HepG2 (cell line): ENCODE measurements around the gene CD9. TPM values are rescaled to one million over a fixed set of nuclear protein-coding genes. Genes with fewer than 3 reads are reported as not detected.
"Not testable (repeated sequence)": the region's sequence is repeated elsewhere in the genome, so short reads cannot be mapped to it uniquely, and the experiment has no call there.

ENCODE experiments used
- ATAC-seq: fragments of 200-7000 bp; cut with Tn5 transposase; 3 replicates; pipeline ENCODE4 v1.9.1; 2020; ENCODE audit warnings: mild to moderate bottlenecking, moderate library complexity
- BruUV-seq: library from RNA; stranded (reverse); fragments of 400-500 nt; replicated peaks from 2 replicates; lab custom pipeline; 2021; lab: Mats Ljungman, UMichigan
- CTCF ChIA-PET: fragments of 300-600 bp; formaldehyde crosslinking; extraction: SDS; loops from one replicate; lab custom pipeline; 2021; ENCODE audit warnings: low total read pairs, inconsistent platforms, low intra/inter-chr PET ratio; lab: Yijun Ruan, JAX
- POLR2A ChIA-PET: fragments of 350-600 bp; sonication (Branson Sonifier 250); formaldehyde crosslinking; loops from one replicate; lab custom pipeline; 2020; ENCODE audit warnings: antibody characterized with exemption, inconsistent platforms; lab: Yijun Ruan, JAX
- DNase-seq: peaks from one replicate; pipeline ENCODE4 v3.0.0-alpha.2; 2015; ENCODE audit warnings: low spot score
- FAIRE-seq: peaks from 3 replicates; lab custom pipeline; 2011; peaks lifted over from hg19 to GRCh38; lab: Jason Lieb, UNC
- H2AFZ ChIP-seq: one replicate; pipeline ENCODE4 v1.6.1; 2011; ENCODE audit warnings: low read length, inconsistent platforms
- H3K27ac ChIP-seq: fragments of 300-600 bp; 3 replicates; pipeline ENCODE4 v1.8.0; 2011; ENCODE audit warnings: mixed run types, mild to moderate bottlenecking, mixed read lengths, low read length, inconsistent platforms; ENCODE audit not compliant: insufficient read depth; ENCODE audit errors: extremely low read length
- H3K27me3 ChIP-seq, 2 experiments: fragments of 200-600 bp in 1 of 2; 2 replicates in 1 of 2; 3 replicates in 1 of 2; pipeline versions ENCODE4 v1.6.0 to v1.8.0; 2011; ENCODE audit warnings: low read length in 2 of 2, mild to moderate bottlenecking in 2 of 2, moderate library complexity in 2 of 2, inconsistent platforms in 1 of 2; ENCODE audit not compliant: insufficient read depth in 2 of 2, control insufficient read depth in 1 of 2
- H3K36me3 ChIP-seq, 2 experiments: fragments of 200-600 bp in 1 of 2; replicated peaks in 1 of 2; 2 replicates in 1 of 2; 3 replicates in 1 of 2; pipeline versions ENCODE4 v1.5.1 to v1.8.0; 2011; ENCODE audit warnings: low read length in 2 of 2, inconsistent platforms in 1 of 2; ENCODE audit not compliant: insufficient read depth in 2 of 2, control insufficient read depth in 1 of 2
- H3K4me1 ChIP-seq: 2 replicates; pipeline ENCODE4 v1.5.1; 2012; ENCODE audit warnings: low read length, inconsistent platforms; ENCODE audit not compliant: insufficient read depth
- H3K4me2 ChIP-seq: 2 replicates; pipeline ENCODE4 v1.6.0; 2011; ENCODE audit warnings: low read depth, low read length, inconsistent platforms
- H3K4me3 ChIP-seq, 3 experiments: fragments of 200-600 bp in 1 of 3; sonication (generic), shearing (Covaris generic) in 1 of 3; replicated peaks in 1 of 3; 2 replicates each; pipeline ENCODE4 v1.5.1; 2011 to 2016; ENCODE audit warnings: low read length in 3 of 3, inconsistent platforms in 2 of 3, low read depth in 2 of 3, mild to moderate bottlenecking in 2 of 3, control low read depth in 1 of 3, mixed read lengths in 1 of 3; ENCODE audit not compliant: insufficient read depth in 1 of 3
- H3K79me2 ChIP-seq: one replicate; pipeline ENCODE4 v1.6.1; 2011; ENCODE audit warnings: low read length, inconsistent platforms; ENCODE audit not compliant: insufficient read depth
- H3K9ac ChIP-seq: 2 replicates; pipeline ENCODE4 v1.6.0; 2011; ENCODE audit warnings: mild to moderate bottlenecking, low read depth, low read length, inconsistent platforms; ENCODE audit not compliant: insufficient read depth
- H3K9me3 ChIP-seq: 2 replicates; pipeline ENCODE4 v1.5.1; 2012; ENCODE audit warnings: mild to moderate bottlenecking, low read length
- H4K20me1 ChIP-seq: 2 replicates; pipeline ENCODE4 v1.6.0; 2011; ENCODE audit warnings: inconsistent platforms, mild to moderate bottlenecking, low read length, moderate library complexity; ENCODE audit not compliant: insufficient read depth
- FOXA3 ChIP-seq: IDR thresholded peaks from 2 replicates; pipeline ENCODE4 v1.6.1; 2016; ENCODE audit warnings: missing genetic modification reagents, missing compliant biosample characterization
- MYNN ChIP-seq: sonication (generic); formaldehyde crosslinking; IDR thresholded peaks from 2 replicates; pipeline ENCODE4 v1.4.0; 2020; ENCODE audit warnings: mild to moderate bottlenecking, low read depth, missing genetic modification reagents
- NKX3-1 ChIP-seq: sonication (generic); formaldehyde crosslinking; IDR thresholded peaks from 2 replicates; pipeline ENCODE4 v1.5.0; 2020; ENCODE audit warnings: missing genetic modification reagents
- ZNF552 ChIP-seq: sonication (generic); formaldehyde crosslinking; IDR thresholded peaks from 2 replicates; pipeline ENCODE4 v1.9.0; 2022; ENCODE audit warnings: missing genetic modification reagents, mild to moderate bottlenecking, borderline replicate concordance
- WGBS: methylation state at CpG from one replicate; pipeline ENCODE4 v1.1.6; 2017; ENCODE audit warnings: low lambda C conversion rate; 5-methylcytosine and 5-hydroxymethylcytosine counted together
- in situ Hi-C: cut with HindIII; loops from 2 replicates; pipeline ENCODE4 v1.10.0; 2017; ENCODE audit warnings: low pct_unique_long_range_greater_than_20kb; ENCODE audit not compliant: extremely low pct_ligation_motif_present
- intact Hi-C: fragments of 100-400 bp; cut with micrococcal nuclease; formaldehyde crosslinking; loops from one replicate; pipeline ENCODE4 v1.10.0; 2022; ENCODE audit not compliant: unreplicated experiment
- polyA plus RNA-seq, 8 experiments: library from polyadenylated mRNA; depleted of rRNA in 3 of 8; stranded (reverse) in 7 of 8; unstranded in 1 of 8; fragments of >200 nt; fragmentation: Illumina TruSeq in 4 of 8; extraction: Trizol in 4 of 8; gene quantifications; 2 replicates each; pipeline versions ENCODE4 v1.2.1 to v1.2.3, GENCODE V29; 2011 to 2016; ENCODE audit warnings: low read depth in 4 of 8, missing spikeins in 1 of 8, mixed read lengths in 1 of 8; ENCODE audit not compliant: insufficient read depth in 1 of 8
- total RNA-seq, 5 experiments: library from RNA; depleted of rRNA; stranded (reverse); fragments of >200 nt; fragmentation: Illumina TruSeq; extraction: Trizol; gene quantifications; 2 replicates each; pipeline ENCODE4 v1.2.3, GENCODE V29; 2016; ENCODE audit warnings: low read depth in 1 of 5
- TF ChIP-seq, protein P1 (sequence below): sonication (generic); formaldehyde crosslinking; IDR thresholded peaks from 2 replicates; pipeline ENCODE4 v1.8.0; 2022; ENCODE audit warnings: missing genetic modification reagents, mild to moderate bottlenecking, borderline replicate concordance
- TF ChIP-seq, protein P2 (sequence below), 2 experiments: sonication (generic) in 1 of 2; formaldehyde crosslinking in 1 of 2; IDR thresholded peaks; 2 replicates each; pipeline versions ENCODE4 v1.5.1 to v1.6.1; 2011 to 2020; ENCODE audit warnings: borderline replicate concordance in 1 of 2, low read depth in 1 of 2, low read length in 1 of 2, mild to moderate bottlenecking in 1 of 2, missing genetic modification reagents in 1 of 2, moderate library complexity in 1 of 2

The CD9 gene
- total and polyA plus RNA-seq, 2 of the 13 experiments (the other 11 are each of a cell fraction or from before 2014, with no cell fraction given) = 5.8 to 38.3 TPM

DNA sequence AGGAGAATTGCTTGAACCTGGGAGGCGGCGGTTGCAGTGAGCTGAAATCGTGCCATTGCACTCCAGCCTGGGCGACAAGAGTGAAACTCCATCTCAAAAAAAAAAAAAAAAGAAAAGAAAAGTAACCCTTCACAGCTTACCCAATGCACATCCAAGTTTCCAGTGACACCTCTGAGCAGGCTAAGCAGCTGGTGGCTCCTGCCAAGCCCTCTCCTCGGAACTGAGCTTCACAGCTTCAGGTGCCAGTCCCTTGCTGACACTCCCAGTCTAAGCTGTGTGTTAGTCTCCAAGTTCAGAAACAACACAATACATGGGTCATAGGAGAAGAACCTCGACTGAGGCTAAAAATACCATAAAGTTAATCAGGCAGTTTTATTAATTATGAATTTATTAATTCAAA, 7.9 kb downstream of the CD9 start:
- ChIA-PET CTCF (no interaction called here), POLR2A (no interaction called here)
- no TSS peak for BruUV-seq
- no peak overlapping the region for H3K4me3 ChIP-seq
- FAIRE-seq = no peak
- no peak for ATAC-seq
- in situ Hi-C loops (no loop called here), intact Hi-C loops (no loop called here)
- H3K36me3 ChIP-seq = no peaks in the 10 kb centered on the region
- no peaks in the 10 kb centered on the region for H4K20me1 ChIP-seq
- TF ChIP-seq NKX3-1 (no peak), ZNF552 (CRISPR knock-in tag) (no peak), FOXA3 (CRISPR knock-in tag) (no peak), MYNN (CRISPR knock-in tag) (no peak)
- TF ChIP-seq, protein P1, sequence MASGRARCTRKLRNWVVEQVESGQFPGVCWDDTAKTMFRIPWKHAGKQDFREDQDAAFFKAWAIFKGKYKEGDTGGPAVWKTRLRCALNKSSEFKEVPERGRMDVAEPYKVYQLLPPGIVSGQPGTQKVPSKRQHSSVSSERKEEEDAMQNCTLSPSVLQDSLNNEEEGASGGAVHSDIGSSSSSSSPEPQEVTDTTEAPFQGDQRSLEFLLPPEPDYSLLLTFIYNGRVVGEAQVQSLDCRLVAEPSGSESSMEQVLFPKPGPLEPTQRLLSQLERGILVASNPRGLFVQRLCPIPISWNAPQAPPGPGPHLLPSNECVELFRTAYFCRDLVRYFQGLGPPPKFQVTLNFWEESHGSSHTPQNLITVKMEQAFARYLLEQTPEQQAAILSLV (CRISPR knock-in tag) = no peak
- TF ChIP-seq, protein P2, sequence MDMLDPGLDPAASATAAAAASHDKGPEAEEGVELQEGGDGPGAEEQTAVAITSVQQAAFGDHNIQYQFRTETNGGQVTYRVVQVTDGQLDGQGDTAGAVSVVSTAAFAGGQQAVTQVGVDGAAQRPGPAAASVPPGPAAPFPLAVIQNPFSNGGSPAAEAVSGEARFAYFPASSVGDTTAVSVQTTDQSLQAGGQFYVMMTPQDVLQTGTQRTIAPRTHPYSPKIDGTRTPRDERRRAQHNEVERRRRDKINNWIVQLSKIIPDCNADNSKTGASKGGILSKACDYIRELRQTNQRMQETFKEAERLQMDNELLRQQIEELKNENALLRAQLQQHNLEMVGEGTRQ (IDR thresholded peaks at IDR 0.05; ENCODE audit: low read depth, low read length) = no peak
- TF ChIP-seq, protein P2 (CRISPR knock-in tag; IDR thresholded peaks at IDR 0.05; ENCODE audit: borderline replicate concordance) = no peak
- no peak overlapping the region for H3K9ac ChIP-seq
- H3K27me3 ChIP-seq = peaks cover 0 to 6% of the 10 kb centered on the region in 2 experiments
- no peak overlapping the region for H2AFZ ChIP-seq
- no peaks in the 10 kb centered on the region for H3K79me2 ChIP-seq
- no peaks in the 10 kb centered on the region for H3K9me3 ChIP-seq
- WGBS = 83% methylated on average over 6 of the region's 6 CpGs
- no peak overlapping the region for H3K4me2 ChIP-seq
- H3K4me1 ChIP-seq = no peaks in the 10 kb centered on the region
- no peak overlapping the region for H3K27ac ChIP-seq
- DNase-seq = no peak

DNA sequence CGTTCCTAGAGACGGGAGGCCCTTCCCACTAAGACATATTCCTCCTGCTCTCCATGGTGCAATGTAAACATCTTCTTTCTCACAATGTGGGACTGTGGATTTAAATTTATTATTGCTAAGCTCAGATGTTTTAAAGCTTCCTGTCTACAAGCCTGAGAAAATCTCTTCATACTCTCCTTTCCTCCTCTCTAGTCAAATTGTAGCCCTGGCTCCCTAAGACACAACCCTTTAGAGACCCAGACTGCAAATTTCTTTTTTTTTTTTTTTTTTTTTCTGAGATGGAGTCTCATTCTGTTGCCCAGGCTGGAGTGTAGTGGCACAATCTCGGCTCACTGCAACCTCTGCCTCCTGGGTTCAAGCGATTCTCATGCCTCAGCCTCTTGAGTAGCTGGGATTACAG, 9.2 kb downstream of the CD9 start:
- H3K4me2 ChIP-seq, CTCF ChIA-PET, H3K27ac ChIP-seq, BruUV-seq, H3K36me3 ChIP-seq, H3K4me3 ChIP-seq, H3K4me1 ChIP-seq, H3K27me3 ChIP-seq, POLR2A ChIA-PET, in situ Hi-C loops, ATAC-seq, H4K20me1 ChIP-seq, H3K79me2 ChIP-seq, DNase-seq, H3K9ac ChIP-seq, FAIRE-seq, intact Hi-C loops, H3K9me3 ChIP-seq, H2AFZ ChIP-seq: not testable (repeated sequence)
- WGBS = 64% methylated on average over 4 of the region's 4 CpGs
